ENCODE data around the gene TRMO.

The TRMO gene

DNA sequence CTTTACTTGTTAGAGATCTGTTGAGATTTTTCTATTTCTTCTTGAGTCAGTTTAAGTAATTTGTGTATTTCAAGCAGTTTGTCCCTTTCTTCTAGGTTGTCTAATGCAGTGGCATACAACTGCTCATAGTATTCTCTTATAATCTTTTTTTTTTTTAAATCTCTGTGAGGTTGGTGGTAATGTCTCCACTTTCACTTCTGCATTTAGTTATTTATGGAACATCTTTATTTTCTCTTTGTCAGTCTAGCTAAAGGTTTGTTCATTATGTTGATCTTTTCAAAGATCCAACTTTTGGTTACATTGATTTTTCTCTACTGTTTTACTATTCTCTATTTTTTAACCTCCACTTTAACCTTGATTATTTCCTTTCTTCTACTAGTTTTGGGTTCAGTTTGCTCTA, 55.5 kb downstream of the TRMO start:
- TF ChIP-seq, protein P1, sequence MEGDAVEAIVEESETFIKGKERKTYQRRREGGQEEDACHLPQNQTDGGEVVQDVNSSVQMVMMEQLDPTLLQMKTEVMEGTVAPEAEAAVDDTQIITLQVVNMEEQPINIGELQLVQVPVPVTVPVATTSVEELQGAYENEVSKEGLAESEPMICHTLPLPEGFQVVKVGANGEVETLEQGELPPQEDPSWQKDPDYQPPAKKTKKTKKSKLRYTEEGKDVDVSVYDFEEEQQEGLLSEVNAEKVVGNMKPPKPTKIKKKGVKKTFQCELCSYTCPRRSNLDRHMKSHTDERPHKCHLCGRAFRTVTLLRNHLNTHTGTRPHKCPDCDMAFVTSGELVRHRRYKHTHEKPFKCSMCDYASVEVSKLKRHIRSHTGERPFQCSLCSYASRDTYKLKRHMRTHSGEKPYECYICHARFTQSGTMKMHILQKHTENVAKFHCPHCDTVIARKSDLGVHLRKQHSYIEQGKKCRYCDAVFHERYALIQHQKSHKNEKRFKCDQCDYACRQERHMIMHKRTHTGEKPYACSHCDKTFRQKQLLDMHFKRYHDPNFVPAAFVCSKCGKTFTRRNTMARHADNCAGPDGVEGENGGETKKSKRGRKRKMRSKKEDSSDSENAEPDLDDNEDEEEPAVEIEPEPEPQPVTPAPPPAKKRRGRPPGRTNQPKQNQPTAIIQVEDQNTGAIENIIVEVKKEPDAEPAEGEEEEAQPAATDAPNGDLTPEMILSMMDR (IDR thresholded peaks at IDR 0.05; ENCODE audit: poor library complexity, severe bottlenecking), result no peak
- no peak overlapping the region for H3K27ac ChIP-seq (ENCODE audit: poor library complexity, severe bottlenecking)
- DNase-seq (ENCODE audit: low spot score) (no peak), ATAC-seq (ENCODE audit: low read depth) (no peak)
- H3K36me3 ChIP-seq (ENCODE audit: low read depth), result no peaks in the 10 kb centered on the region
- H3K27me3 ChIP-seq (ENCODE audit: insufficient read depth, poor library complexity, severe bottlenecking), result no peaks in the 10 kb centered on the region
- no peak overlapping the region for H3K4me3 ChIP-seq (ENCODE audit: severe bottlenecking)
- H3K9me3 ChIP-seq (ENCODE audit: severe bottlenecking), result peaks cover 8% of the 10 kb centered on the region
- no peaks in the 10 kb centered on the region for H3K4me1 ChIP-seq (ENCODE audit: insufficient read depth, poor library complexity, severe bottlenecking)

DNA sequence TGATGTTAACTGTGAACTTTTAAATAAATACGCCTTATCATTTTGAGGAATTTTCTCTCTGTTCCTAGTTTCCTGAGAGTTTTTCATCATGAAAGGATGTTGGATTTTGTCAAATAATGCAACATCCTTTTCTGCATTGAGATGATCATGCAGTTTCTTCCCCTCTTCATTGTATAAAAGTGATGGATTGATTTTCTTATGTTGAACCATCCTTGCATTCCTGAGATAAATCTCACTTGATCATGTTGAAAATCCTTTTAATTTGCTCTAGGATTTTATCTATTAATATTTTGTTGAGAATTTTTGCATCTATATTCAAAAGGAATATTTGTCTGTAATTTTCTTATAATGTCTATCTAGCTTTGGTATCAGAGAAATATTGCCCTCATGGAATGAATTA, 56.0 kb downstream of the TRMO start:
- TF ChIP-seq, protein P1 (IDR thresholded peaks at IDR 0.05; ENCODE audit: poor library complexity, severe bottlenecking), result no peak
- no peaks in the 10 kb centered on the region for H3K4me1 ChIP-seq (ENCODE audit: insufficient read depth, poor library complexity, severe bottlenecking)
- no peaks in the 10 kb centered on the region for H3K36me3 ChIP-seq (ENCODE audit: low read depth)
- no peak for DNase-seq (ENCODE audit: low spot score)
- peaks cover 8% of the 10 kb centered on the region for H3K9me3 ChIP-seq (ENCODE audit: severe bottlenecking)
- ATAC-seq (ENCODE audit: low read depth), result no peak
- no peaks in the 10 kb centered on the region for H3K27me3 ChIP-seq (ENCODE audit: insufficient read depth, poor library complexity, severe bottlenecking)
- no peak overlapping the region for H3K27ac ChIP-seq (ENCODE audit: poor library complexity, severe bottlenecking)
- H3K4me3 ChIP-seq (ENCODE audit: severe bottlenecking), result no peak overlapping the region

DNA sequence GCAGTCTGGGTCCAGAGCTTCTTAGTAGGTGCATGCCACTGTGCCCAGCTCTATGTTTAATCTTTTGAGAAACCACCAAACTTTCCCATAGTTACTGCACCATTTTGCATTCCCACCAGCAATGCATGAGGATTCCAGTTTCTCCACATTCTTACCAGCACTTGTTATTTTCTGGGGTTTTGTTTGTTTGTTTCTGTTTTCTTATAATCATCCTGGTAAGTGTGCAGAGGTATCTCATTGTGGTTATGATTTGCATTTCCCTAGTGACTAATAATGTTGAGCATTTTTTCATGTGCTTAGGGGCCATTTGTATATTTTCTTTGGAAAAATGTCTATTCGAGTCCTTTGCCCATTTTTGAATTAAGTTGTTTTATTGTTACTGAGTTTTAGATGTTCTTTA, 57.9 kb downstream of the TRMO start:
- TF ChIP-seq, protein P1 (IDR thresholded peaks at IDR 0.05; ENCODE audit: poor library complexity, severe bottlenecking), result no peak
- ATAC-seq (ENCODE audit: low read depth) (no peak), DNase-seq (ENCODE audit: low spot score) (no peak)
- no peak overlapping the region for H3K27ac ChIP-seq (ENCODE audit: poor library complexity, severe bottlenecking)
- H3K9me3 ChIP-seq (ENCODE audit: severe bottlenecking), result peaks cover 8% of the 10 kb centered on the region
- no peaks in the 10 kb centered on the region for H3K4me1 ChIP-seq (ENCODE audit: insufficient read depth, poor library complexity, severe bottlenecking)
- H3K4me3 ChIP-seq (ENCODE audit: severe bottlenecking), result no peak overlapping the region
- H3K36me3 ChIP-seq (ENCODE audit: low read depth), result no peaks in the 10 kb centered on the region
- no peaks in the 10 kb centered on the region for H3K27me3 ChIP-seq (ENCODE audit: insufficient read depth, poor library complexity, severe bottlenecking)

DNA sequence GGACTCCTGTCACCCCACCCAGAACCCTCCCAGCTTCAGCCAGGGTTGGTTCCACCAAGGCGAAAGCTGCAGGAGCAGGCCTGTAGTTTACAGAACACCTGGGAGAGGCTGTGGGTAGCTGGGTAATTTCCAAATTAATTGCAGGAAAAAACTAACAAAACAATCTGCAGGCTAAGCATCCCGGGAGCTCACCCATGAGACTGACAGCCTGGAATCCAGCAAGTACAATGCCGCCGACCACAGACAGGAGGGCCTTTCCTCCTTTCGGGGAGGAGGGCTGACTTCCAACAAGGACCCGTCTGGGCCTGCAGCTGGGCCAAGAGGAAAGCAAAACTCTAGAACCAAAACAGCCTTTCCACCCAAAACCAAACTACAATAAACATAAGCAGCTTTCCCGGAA, 59.0 kb downstream of the TRMO start:
- no peak overlapping the region for H3K4me3 ChIP-seq (ENCODE audit: severe bottlenecking)
- H3K9me3 ChIP-seq (ENCODE audit: severe bottlenecking), result peaks cover 8% of the 10 kb centered on the region
- TF ChIP-seq, protein P1 (IDR thresholded peaks at IDR 0.05; ENCODE audit: poor library complexity, severe bottlenecking), result no peak
- no peaks in the 10 kb centered on the region for H3K4me1 ChIP-seq (ENCODE audit: insufficient read depth, poor library complexity, severe bottlenecking)
- H3K27me3 ChIP-seq (ENCODE audit: insufficient read depth, poor library complexity, severe bottlenecking), result no peaks in the 10 kb centered on the region
- ATAC-seq (ENCODE audit: low read depth) (no peak), DNase-seq (ENCODE audit: low spot score) (no peak)
- H3K36me3 ChIP-seq (ENCODE audit: low read depth), result no peaks in the 10 kb centered on the region
- H3K27ac ChIP-seq (ENCODE audit: poor library complexity, severe bottlenecking), result no peak overlapping the region

DNA sequence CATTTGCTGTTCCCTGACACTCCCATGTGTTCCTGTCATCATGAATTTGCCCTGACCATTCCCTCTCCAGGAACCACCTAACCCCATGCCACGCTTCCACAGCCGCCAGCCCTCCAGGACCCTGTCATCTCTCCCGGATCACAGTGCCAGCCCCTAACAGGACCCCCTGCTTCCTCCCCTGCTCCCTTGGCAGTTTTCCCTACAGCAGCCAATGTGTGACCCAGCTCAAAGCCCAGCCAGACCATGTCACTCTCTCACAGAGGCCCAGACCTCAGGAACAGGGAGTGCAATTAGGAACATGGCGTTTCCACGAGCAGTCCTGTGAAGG, 61.2 kb downstream of the TRMO start:
- no peaks in the 10 kb centered on the region for H3K9me3 ChIP-seq (ENCODE audit: severe bottlenecking)
- DNase-seq (ENCODE audit: low spot score) (no peak), ATAC-seq (ENCODE audit: low read depth) (no peak)
- no peaks in the 10 kb centered on the region for H3K36me3 ChIP-seq (ENCODE audit: low read depth)
- TF ChIP-seq, protein P1 (IDR thresholded peaks at IDR 0.05; ENCODE audit: poor library complexity, severe bottlenecking), result no peak
- H3K27me3 ChIP-seq (ENCODE audit: insufficient read depth, poor library complexity, severe bottlenecking), result no peaks in the 10 kb centered on the region
- H3K4me3 ChIP-seq (ENCODE audit: severe bottlenecking), result no peak overlapping the region
- H3K27ac ChIP-seq (ENCODE audit: poor library complexity, severe bottlenecking), result no peak overlapping the region
- H3K4me1 ChIP-seq (ENCODE audit: insufficient read depth, poor library complexity, severe bottlenecking), result no peaks in the 10 kb centered on the region
